ENCODE measurements around the gene TMED8.
"Not testable (repeated sequence)": the region's sequence is repeated elsewhere in the genome, so short reads cannot be mapped to it uniquely, and the experiment has no call there.

TMED8 gene

GRCh38 chr14:77320238-77320935, 56.5 kb downstream of the TMED8 start, which contains the start of gene POMT2 (continued):
- TF ChIP-seq ZBTB44 (tag by site-specific recombination; IDR thresholded peaks at IDR 0.05) (0 out of 2 replicates have a peak, but pooled peaks have one; percentile 41), YY2 (tag by site-specific recombination; IDR thresholded peaks at IDR 0.05) (0 out of 2 replicates have a peak, but pooled peaks have one; percentile 19), ZBTB49 (tag by site-specific recombination; IDR thresholded peaks at IDR 0.05; ENCODE audit: low read depth) (no peak), ZNF18 (tag by site-specific recombination; IDR thresholded peaks at IDR 0.05) (no peak)

- Histone ChIP-seq H3K4me3 (ENCODE audit: low read depth, low read length) (no peak overlapping the region), H3K27ac (ENCODE audit: extremely low read depth, low read depth, low read length) (no peak overlapping the region)
- POLR2A ChIA-PET: no interaction called here
Observed at GRCh38 chr14:77319422-77319821, 57.5 kb downstream of the TMED8 start.

GRCh38 chr14:77318756-77319155, 58.1 kb downstream of the TMED8 start:
- CTCF ChIA-PET: interaction anchor here (1.0 to 2.3 kb wide), 4 partner anchors 14 to 141 kb away, joined by 3 to 7 read pairs (median 4); no protein-coding TSS in a partner anchor
- H3K4me3 ChIP-seq (ENCODE audit: low read depth, low read length); H3K9me3 ChIP-seq (ENCODE audit: control insufficient read depth, insufficient read depth, low read depth, low read length); H3K36me3 ChIP-seq (ENCODE audit: control insufficient read depth in 2 of 2, insufficient read depth in 1 of 2, low read length in 2 of 2); POLR2A ChIA-PET; H3K27ac ChIP-seq (ENCODE audit: extremely low read depth, low read depth, low read length): not testable (repeated sequence)
- H3K4me1 ChIP-seq (ENCODE audit: control insufficient read depth, insufficient read depth, low read length): peaks cover 22% of the 10 kb centered on the region

More at GRCh38 chr14:77319422-77319821, 57.5 kb downstream of the TMED8 start:
- CTCF ChIA-PET: interaction anchor here (0.9 to 2.3 kb wide), 6 partner anchors 12 to 140 kb away, joined by 3 to 7 read pairs (median 4); no protein-coding TSS in a partner anchor
- TF ChIP-seq MZF1 (tag by site-specific recombination; IDR thresholded peaks at IDR 0.05; ENCODE audit: borderline replicate concordance) (no peak), ZNF654 (tag by site-specific recombination; IDR thresholded peaks at IDR 0.05; ENCODE audit: low read depth) (peak; percentile 10; the same call in 1 of the 2 replicates)
- Histone ChIP-seq H3K36me3 (ENCODE audit: control insufficient read depth in 2 of 2, insufficient read depth in 1 of 2, low read length in 2 of 2) (no peaks in the 10 kb centered on the region; a peak in 1 of 3 replicates), H3K4me1 (ENCODE audit: control insufficient read depth, insufficient read depth, low read length) (peaks cover 15% of the 10 kb centered on the region), H3K9me3 (ENCODE audit: control insufficient read depth, insufficient read depth, low read depth, low read length) (no peaks in the 10 kb centered on the region)

- H3K4me1 ChIP-seq (ENCODE audit: control insufficient read depth, insufficient read depth, low read length): peaks cover 28% of the 10 kb centered on the region
- ChIA-PET POLR2A (no interaction called here), CTCF (interaction anchor here (2.3 to 6.8 kb wide), 2 partner anchors 13 to 15 kb away, joined by 7 to 293 read pairs; no protein-coding TSS in a partner anchor)
- H3K36me3 ChIP-seq (ENCODE audit: control insufficient read depth in 2 of 2, insufficient read depth in 1 of 2, low read length in 2 of 2): no peaks in the 10 kb centered on the region
- no peak overlapping the region for H3K27ac ChIP-seq (ENCODE audit: extremely low read depth, low read depth, low read length)
- no peaks in the 10 kb centered on the region for H3K9me3 ChIP-seq (ENCODE audit: control insufficient read depth, insufficient read depth, low read depth, low read length)
- TF ChIP-seq ZNF37A (tag by site-specific recombination; IDR thresholded peaks at IDR 0.05): no peak
- H3K4me3 ChIP-seq (ENCODE audit: low read depth, low read length): no peak overlapping the region
Observed at GRCh38 chr14:77318006-77318553, 58.8 kb downstream of the TMED8 start.
